ENCODE data around the gene SMC5.

The SMC5 gene

DNA sequence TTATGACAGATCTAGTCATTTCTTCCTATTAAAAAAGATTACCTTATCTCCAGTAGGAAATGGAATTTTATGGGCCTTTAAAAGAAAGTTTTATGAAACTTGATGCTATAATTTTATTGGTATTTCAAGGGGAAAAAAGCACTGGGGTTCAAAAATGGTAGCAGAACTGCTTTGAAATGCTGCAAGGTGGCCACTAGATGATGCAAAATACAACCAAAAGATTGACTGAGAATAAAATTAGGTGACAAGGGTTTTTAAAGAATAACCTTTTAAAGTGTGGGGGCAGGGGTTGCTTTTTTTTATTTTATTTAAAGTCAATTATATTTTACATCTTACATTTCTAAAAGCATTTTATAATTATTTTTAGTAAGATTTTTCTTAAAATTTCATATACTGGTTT lies 94.0 kb downstream of the SMC5 start:
- TF ChIP-seq, protein P1, sequence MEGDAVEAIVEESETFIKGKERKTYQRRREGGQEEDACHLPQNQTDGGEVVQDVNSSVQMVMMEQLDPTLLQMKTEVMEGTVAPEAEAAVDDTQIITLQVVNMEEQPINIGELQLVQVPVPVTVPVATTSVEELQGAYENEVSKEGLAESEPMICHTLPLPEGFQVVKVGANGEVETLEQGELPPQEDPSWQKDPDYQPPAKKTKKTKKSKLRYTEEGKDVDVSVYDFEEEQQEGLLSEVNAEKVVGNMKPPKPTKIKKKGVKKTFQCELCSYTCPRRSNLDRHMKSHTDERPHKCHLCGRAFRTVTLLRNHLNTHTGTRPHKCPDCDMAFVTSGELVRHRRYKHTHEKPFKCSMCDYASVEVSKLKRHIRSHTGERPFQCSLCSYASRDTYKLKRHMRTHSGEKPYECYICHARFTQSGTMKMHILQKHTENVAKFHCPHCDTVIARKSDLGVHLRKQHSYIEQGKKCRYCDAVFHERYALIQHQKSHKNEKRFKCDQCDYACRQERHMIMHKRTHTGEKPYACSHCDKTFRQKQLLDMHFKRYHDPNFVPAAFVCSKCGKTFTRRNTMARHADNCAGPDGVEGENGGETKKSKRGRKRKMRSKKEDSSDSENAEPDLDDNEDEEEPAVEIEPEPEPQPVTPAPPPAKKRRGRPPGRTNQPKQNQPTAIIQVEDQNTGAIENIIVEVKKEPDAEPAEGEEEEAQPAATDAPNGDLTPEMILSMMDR (conservative IDR thresholded peaks at IDR 0.05; ENCODE audit: low read depth, low read length): peak; percentile 59
- no peak for DNase-seq (ENCODE audit: low read depth)
- H3K4me3 ChIP-seq (ENCODE audit: low read length): no peak overlapping the region

DNA sequence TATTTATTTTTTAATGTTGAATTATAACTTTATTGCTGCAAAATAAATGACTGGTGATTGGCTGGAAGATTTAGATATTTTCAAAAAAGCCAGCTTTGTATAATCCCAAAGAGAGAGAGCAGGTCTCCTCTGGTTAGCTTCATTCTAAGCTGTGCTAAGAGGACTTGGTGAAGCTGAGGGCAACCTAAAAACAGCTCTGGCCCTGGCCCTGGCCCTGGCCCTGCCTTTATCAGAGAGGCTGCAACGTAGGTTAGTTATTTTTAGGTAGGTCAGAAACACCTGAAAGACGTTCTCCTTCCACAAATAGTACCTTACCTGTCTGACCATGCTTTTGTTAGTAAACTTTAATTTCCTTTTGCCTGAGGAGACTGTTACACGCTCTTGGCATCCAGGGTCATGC lies 97.0 kb downstream of the SMC5 start:
- DNase-seq (ENCODE audit: low read depth): no peak
- H3K4me3 ChIP-seq (ENCODE audit: low read length): no peak overlapping the region
- TF ChIP-seq, protein P1 (conservative IDR thresholded peaks at IDR 0.05; ENCODE audit: low read depth, low read length): no peak

DNA sequence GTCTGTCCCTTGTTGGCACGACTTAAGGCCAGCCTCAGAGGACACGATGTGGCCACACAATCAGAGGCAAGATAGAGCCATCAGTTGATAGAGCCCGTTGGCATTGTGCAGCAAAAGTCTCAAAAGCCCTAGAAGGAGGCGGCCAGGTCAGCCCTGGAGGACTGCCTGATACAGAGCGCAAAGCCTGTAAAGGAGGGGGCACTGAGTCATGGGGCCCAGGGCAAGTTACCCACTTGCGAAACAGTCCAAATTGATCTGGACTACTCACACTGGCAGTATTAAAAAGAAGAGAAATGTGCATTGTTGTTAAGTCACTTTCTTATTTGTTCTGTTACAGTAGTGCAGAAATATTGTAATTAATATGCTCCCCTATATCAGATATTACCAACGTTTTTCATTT lies 104.2 kb downstream of the SMC5 start:
- no peak overlapping the region for H3K4me3 ChIP-seq (ENCODE audit: low read length)
- DNase-seq (ENCODE audit: low read depth): no peak
- TF ChIP-seq, protein P1 (conservative IDR thresholded peaks at IDR 0.05; ENCODE audit: low read depth, low read length): no peak

DNA sequence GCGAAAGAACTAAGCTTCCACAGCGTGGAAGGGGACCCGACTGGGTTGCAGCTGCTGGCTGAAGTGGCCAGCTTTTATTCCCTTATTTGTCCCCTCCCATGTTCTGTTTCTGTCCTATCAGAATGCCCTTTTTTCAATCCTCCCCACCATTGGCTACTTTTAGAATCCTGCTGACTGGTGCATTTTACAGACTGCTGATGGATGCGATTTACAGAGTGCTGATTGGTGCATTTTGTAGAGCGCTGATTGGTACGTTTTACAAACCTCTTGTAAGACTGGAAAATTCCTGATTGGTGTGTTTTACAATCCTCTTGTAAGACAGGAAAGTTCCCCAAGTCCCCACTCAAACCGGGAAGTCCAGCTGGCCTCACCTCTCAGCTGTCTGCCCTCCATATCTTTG lies 105.0 kb downstream of the SMC5 start:
- TF ChIP-seq, protein P1 (conservative IDR thresholded peaks at IDR 0.05; ENCODE audit: low read depth, low read length): no peak
- H3K4me3 ChIP-seq (ENCODE audit: low read length): no peak overlapping the region
- no peak for DNase-seq (ENCODE audit: low read depth)

DNA sequence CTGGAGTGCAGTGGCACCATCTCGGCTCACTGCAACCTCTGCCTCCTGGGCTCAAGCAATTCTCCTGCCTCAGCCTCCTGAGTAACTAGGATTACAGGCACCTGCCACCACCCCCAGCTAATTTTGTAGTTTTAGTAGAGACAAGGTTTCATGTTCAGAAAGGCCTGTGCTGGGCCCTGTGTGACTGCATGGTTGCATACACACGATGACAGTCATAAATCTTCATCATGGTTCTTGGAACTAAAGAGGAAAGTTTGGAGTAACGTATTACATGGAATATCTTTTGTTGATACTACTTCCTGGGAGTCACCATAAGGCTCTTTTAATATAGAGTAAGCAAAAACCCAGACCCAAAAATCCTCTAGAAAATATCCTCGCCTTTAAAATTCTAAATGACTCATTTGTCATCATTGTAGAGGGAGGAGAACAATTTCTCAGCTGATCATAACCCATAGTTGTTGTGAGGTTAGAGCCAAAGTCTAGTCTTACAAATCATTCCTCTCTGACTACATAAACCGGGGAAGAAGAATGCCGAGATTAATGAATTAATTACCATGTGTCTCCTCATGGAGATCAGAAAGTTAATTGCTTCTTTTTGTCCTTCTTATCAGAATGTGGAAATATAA lies 108.6 kb downstream of the SMC5 start:
- TF ChIP-seq, protein P1 (conservative IDR thresholded peaks at IDR 0.05; ENCODE audit: low read depth, low read length): no peak
- H3K4me3 ChIP-seq (ENCODE audit: low read length): no peak overlapping the region
- DNase-seq (ENCODE audit: low read depth): no peak

DNA sequence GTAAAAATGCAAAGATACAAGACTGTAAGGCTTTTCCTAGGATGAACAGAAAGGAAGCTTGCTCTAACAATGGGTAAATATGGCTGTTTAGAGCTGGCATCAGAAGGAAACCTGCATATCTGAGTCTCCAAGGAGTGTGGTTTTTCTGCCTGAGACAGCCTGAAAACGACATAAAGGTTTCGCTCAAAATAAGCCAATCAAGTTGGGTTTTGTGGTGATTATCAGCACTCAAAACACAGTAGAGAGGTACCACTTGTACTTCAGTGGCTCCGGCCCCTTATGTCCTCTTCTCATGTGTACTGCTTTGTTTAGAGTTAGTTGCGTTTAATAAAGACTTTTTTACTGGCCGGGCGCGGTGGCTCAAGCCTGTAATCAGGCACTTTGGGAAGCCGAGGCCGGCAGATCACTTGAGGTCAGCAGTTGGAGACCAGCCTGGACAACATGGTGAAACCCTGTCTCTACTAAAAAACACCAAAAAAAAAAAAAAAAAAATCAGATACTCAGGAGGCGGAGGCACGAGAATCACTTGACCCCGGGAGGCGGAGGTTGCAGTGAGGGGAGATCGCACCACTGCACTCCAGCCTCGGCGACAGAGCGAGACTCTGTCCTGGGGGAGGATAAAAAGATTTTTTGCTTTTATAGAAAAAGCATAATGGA lies 116.3 kb downstream of the SMC5 start:
- DNase-seq (ENCODE audit: low read depth): no peak
- TF ChIP-seq, protein P1 (conservative IDR thresholded peaks at IDR 0.05; ENCODE audit: low read depth, low read length): no peak
- H3K4me3 ChIP-seq (ENCODE audit: low read length): no peak overlapping the region

Data from retinal pigment epithelial cell (primary cell).